DMS53 (cell line): ENCODE data around the gene GRB10.
"Not testable (repeated sequence)": the region's sequence is repeated elsewhere in the genome, so short reads cannot be mapped to it uniquely, and the experiment has no call there.

ENCODE experiments used
- DNase-seq: peaks from one replicate; lab custom pipeline; 2025; lab: John Stamatoyannopoulos, UW

The GRB10 gene

GRCh38 chr7:50778189-50778588 lies 4.5 kb downstream of the GRB10 start:
- DNase-seq = no peak

DNA sequence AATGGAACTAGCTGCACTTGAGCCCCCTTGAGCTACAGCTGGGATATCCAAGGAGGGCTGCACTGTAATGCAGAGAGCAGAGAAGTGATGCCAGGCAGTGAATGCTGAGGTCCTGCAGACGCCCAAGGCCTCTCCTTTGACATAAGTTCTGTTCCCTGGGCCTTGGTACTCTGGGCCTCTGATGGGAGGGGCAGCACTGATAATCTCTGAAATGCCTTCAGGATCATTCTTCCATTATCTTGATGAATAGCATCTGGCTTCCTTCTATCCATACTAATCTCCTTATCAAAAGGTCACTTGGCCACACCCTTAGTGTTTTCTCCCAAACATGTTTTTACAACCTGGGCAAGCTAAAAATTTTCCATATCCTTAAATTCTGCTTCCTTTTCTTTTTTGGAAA lies 6.9 kb downstream of the GRB10 start:
- DNase-seq = no peak

DNA sequence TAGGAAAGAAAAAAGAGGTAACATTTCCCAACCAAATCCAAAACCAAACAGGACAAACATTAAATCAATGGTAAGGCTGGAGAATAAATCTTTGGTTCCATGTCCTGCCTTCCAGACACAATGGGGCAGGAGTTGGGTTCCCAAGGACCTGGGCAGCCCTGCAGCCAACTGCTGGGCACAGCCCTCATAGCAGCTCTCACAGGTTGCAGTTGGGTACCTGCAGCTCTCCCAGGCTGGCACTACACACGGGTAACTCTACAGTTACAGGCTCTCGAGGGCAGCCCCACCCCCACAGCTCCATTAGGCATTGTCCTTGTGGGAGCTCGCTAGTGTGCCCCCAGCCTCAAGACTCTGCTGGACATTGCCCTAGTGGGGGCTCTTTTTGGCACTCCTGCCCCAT lies 7.5 kb downstream of the GRB10 start:
- DNase-seq = no peak

GRCh38 chr7:50774319-50774718 lies 8.4 kb downstream of the GRB10 start:
- DNase-seq = no peak

DNA sequence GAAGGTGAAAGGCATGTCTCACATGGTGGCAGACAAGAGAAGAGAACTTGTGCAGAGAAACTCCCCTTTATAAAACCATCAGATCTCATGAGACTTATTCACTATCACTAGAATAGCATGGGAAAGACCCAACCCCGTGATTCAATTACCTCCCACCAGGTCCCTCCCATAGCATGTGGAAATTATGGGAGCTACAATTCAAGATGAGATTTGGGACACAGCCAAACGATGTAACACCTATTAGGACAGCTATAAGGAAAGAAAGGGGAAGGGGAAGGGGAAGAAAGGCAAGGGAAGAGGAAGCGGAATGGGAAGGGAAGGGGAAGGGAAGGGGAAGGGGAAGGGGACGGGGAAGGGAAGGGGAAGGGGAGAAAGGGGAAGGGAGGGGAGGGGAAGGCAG lies 9.6 kb downstream of the GRB10 start:
- not testable (repeated sequence) for DNase-seq

DNA sequence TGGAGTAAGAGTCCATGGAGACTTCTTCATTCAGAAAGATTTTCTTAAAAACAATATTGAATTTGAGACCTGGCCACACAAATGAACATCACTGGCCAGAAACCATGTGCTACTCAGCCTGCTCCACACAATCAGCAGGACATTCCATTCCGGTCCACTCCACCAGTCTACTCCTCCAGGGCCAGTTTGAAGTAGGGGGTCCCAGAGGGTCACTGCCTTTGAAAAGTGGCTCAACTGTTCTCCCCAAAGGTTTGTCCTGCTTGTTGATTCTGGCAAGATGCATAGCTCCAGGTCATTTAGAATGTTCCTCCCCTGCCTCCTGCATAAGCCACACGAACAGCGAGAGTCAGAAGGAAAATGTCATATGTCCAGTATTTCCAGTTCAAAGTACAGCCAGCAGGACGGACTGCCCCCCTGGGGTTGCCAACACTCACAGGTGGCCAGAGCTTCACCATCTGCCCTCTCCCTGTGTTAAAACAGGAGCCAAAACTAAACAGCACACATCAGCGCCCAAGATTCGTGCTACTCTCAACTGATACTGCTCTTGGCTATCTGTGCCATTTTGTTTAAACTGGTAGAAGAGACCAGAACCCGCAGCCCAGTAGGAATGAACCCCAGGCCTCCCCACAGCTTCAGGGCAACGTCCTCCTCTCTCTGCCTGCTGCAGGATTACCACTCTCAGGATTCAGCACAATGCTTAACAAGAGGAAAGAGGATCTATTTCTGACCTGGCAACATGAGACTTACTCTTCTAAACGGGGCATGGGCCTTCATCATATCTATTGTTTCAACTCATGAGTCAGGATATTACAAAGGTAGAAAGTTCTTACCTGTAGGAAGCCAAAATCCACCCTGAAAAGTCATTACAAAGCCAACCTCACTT lies 11.3 kb downstream of the GRB10 start:
- no peak for DNase-seq

DNA sequence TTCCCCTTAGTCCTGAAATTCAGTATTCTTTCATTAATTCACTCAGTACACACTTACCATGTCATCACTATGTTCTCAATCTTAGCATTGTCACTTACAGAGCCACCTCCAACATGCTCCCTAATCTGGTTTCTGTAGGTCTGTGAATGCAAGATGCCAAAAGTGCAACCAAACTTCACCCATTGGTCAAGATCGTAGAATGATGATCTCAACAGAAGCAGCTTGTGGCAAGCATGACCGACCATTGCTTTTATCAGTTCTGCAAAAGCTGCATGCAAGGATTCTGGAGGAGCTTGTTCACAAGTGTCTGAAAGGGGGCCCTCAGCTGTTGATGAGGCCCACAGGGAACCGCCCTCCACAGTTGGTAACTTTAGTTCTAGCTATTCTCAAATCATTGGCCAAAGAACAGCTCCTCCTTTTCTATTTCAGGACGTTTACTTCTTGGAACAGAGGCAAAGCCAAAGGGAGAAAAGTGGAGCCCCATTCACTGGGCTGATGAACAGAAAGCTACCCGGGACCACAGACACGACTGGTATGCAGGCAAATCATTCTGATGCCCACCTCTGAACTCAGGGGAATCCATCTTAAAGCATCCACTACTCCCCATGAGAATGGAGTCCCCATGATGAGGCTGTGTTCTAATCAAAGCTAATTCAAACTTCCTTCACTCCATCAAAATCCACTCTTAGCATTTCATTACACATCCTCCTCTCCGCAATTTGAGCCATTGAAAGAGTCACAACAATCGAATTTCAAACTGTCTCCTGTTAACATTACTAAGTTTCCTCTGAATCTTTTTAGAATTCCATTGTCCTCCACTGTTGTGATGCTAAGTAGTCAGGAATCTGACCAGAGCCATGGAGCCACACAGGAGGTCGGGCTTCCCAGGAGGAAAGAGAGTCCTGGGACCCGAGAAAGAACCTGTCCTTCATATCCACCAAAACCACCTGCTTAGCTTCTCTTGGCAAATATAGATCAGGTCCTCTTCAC lies 13.9 kb downstream of the GRB10 start:
- DNase-seq = no peak

DNA sequence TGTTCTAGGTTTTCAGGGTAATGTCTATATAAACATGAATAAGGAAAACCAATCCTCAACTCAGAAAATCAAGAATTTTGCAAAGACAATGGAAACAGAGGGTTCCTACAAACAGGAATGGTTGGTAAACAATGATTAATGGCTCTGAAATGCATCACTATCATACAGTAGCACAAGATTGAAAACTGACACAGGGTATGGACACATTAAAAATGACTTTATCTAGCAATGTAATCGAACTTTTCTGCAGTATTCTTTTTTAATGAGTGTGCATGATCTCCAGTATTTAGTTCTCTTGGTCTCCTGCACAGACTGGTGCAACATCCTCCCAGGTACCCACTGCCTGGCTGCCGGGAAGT lies 15.9 kb downstream of the GRB10 start:
- DNase-seq = no peak

DNA sequence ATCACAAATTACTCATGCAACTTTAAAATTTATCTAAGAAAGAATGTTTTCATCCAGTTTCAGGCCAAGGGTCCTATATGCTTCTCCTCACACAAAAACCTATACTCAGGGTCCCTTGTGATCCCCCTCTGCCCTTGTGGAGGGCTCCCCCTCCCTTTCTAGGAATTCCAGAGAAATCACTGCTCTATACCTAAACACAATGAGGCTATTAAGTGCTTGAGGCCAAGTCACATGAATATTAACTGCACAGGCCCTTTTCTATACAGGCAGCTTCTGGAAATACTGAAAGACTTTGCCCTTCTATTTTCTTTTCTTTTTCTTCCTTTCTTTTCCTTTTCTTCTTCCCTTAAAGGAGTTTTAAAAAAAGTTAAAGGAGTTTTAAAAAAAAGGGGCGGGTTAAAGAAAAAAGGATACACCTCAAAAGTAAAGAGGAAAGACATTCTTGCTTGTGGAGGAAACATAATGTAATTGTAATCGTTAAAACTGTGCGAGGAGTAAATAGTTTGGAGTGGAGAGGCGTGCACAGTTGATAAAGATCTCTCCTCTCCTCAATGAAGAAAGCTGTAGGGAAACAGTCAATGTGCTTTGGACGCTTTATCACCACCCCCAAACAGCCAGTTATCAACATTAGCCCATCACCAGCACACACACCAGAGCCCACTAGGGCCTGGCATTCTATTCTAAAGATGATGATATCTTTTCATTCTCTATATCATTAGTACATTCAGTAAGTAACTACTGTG lies 16.4 kb downstream of the GRB10 start:
- DNase-seq = no peak

DNA sequence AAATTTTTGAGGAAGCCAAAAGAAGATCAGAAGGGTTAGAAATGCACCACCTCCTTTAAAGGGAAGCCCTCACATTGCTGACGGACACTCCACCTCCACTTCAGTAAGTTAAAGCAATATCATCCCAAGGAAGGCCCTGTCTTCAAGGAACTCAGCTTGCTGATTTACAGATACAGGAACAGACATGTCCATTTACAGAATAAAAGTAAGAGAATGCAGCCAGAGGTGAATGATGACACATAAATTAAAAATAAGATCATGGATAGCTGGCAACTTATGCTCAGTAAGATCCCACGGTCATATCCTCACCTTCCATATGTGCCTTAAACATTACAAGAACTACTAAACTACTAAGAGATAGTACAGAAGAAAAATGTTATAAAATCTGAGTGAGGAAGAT lies 20.4 kb downstream of the GRB10 start:
- DNase-seq = no peak

DNA sequence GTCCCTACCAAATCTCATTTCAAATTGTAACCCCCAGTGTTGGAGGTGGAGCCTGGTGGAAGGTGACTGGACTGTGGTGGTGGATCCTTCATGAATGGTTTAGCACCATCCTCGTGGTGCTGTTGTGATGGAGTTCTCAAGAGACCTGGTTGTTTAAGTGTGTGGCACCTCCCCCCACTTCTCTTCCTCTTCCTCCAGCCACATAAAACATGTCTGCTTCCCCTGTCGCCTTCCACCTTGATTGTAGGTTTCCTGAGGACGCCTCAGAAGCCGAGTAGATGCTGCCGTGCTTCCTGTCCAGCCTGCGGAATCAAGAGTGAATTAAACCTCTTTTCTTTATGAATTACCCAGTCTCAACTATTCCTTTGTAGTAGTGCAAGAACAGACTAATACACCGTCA lies 21.0 kb downstream of the GRB10 start:
- no peak for DNase-seq

- no peak for DNase-seq
These were observed 24.8 kb downstream of the GRB10 start for GRCh38 chr7:50757703-50758390.

DNA sequence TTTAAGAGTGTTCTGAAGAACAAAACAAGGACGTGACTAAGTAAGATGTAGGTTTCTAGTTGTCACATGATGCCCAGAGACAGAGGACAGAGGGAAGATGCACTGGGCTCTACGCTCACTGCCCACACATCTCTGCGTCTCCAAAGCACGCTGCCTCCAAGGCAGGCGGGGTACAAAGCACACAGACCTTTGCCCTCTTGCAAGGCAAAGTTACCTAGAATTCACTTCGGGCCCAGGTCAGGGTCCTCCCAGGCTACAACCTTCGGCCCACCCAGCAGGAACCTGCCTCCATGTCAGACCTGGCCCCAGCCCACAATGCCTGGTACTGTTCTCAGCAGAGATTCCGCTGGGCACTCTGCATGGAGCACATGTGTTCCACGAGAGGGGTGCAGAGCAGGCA lies 26.5 kb downstream of the GRB10 start:
- DNase-seq = no peak

- no peak for DNase-seq
These were observed 28.0 kb downstream of the GRB10 start for GRCh38 chr7:50754684-50755083.

DNA sequence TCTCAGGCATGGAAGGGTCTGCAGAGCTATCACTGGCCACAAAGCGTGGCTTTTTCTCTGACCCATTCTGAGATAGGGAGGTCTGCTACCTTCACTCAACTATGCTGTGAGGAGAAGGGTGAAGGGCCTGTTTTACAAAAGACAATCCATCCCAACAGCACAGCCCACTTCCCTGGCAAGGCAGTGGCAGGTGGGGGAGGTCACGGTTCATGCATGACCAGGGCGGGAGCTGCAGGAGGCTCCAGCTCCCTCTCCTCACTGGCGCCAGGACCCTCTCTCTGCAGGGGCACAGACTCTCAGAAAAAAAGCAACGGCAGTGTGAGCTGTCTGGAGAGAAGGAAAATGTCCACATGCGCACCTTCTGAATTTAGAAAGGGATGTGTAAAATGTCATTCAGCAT lies 28.5 kb downstream of the GRB10 start:
- no peak for DNase-seq

DNA sequence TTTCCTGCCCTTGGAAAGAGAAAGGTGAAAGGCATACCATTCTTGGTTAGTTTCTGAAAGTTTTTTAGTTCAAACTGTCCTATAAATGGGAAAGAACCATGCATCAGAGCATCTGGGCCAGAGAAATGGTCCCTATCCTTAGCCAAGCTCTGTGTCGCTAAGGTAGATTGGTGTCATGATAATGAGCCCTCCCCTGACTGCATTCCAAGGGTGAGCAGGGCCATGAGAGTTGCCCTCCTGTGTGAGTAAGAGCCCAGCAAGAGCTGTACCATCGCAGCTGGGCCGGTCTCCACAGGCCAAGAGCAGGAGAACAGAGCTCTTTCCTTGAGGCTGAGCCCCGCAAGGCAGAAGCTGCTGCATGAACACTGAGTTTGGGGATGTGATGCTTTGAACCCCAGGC lies 30.3 kb downstream of the GRB10 start:
- no peak for DNase-seq

GRCh38 chr7:50751146-50751545 lies 31.6 kb downstream of the GRB10 start:
- DNase-seq = no peak

DNA sequence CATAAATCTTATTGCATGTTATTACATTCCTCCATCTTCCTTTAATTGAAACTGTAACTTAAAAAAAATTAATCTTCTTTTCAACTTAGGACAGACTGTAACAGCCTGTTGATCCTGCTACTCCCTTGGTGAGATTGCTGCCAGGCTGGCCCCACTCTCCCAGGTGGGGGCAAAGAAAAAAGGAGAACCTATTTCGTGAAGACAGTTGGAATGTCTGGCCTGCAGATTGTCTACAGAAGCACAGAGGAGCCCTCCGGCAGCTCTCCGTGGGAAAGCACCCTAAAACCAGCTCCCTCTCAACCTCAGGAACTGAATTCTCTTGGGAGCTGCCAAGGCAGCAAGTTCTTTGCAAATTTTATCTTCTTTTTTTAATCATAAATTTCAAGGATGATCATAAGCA lies 32.8 kb downstream of the GRB10 start:
- no peak for DNase-seq

DNA sequence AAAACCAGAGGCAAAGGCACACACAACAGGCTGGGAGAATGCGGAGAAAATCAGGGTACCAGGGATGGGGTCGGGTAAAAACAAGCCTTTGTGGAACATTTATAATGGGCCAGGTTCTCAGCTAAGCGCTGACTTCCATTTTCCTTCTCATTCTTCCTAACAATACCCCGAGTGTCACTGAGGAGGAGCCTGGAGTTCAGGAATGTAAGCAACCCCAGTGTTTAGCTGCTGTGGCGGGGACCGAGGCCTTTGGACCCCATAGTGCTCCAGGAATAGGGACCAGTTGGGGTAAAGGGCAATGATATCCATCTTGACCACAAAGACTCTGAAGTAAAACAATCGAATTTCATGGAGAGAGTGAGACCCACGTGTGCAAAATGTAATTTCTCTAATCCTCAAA lies 34.2 kb downstream of the GRB10 start:
- no peak for DNase-seq

- no peak for DNase-seq
These were observed 36.9 kb downstream of the GRB10 start for GRCh38 chr7:50745835-50746234.

GRCh38 chr7:50745336-50745735 lies 37.4 kb downstream of the GRB10 start:
- no peak for DNase-seq

DNA sequence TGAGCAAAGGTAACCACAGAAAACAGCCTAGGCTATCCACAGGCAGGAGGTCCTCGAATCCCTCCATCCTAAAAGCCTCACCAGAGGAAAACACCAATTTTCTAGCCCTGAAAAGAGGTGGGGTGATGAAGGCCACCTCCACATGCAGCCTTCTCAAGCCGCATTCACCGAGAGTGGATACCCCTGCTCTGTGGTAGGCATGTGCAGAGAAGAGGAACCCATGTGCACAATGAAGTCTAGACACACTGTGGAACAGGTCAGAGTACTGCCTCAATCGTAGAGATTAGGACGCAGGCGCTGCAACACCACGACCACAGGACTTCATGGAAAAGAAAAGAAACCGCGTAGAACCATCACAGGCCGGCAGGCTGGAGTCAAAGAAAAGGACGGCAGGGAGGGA lies 38.8 kb downstream of the GRB10 start:
- no peak for DNase-seq
